Lower lobe of right lung (tissue), 2 donors: ENCODE measurements around the gene CEMIP. TPM values are rescaled to one million over a fixed set of nuclear protein-coding genes. Genes with fewer than 3 reads are reported as not detected.

ENCODE experiments used
- ATAC-seq, 2 donors: fragments of 200-7000 bp; cut with Tn5 transposase; one replicate each; pipeline ENCODE4 v1.9.1; 2020 to 2022; ENCODE audit warnings: mild to moderate bottlenecking in 2 of 2, moderate library complexity in 2 of 2
- DNase-seq: peaks from one replicate; pipeline ENCODE4 v3.0.0-alpha.2; 2020
- H3K27ac ChIP-seq: fragments of 200-600 bp; one replicate; pipeline ENCODE4 v1.8.0; 2022
- H3K27me3 ChIP-seq: fragments of 200-600 bp; one replicate; pipeline ENCODE4 v1.8.0; 2022; ENCODE audit warnings: low read depth
- H3K36me3 ChIP-seq: fragments of 200-600 bp; one replicate; pipeline ENCODE4 v1.8.0; 2022; ENCODE audit warnings: mild to moderate bottlenecking
- H3K4me1 ChIP-seq: fragments of 200-600 bp; one replicate; pipeline ENCODE4 v1.8.0; 2022
- H3K4me3 ChIP-seq: fragments of 200-600 bp; one replicate; pipeline ENCODE4 v1.8.0; 2022; ENCODE audit warnings: mild to moderate bottlenecking
- H3K9me3 ChIP-seq: fragments of 200-600 bp; one replicate; pipeline ENCODE4 v1.8.0; 2022
- intact Hi-C: fragments of 100-400 bp; cut with DNase I; formaldehyde crosslinking; loops from one replicate; pipeline ENCODE4 v1.11.0; 2022
- total RNA-seq: library from RNA; stranded (reverse); fragmentation: NEBNext Ultra II Directional; extraction: Animal tissue kit (Norgen Biotek cat#: 25700); gene quantifications from one replicate; pipeline ENCODE4 v1.2.1, GENCODE V29; 2021
- TF ChIP-seq, protein P1 (sequence below): fragments of 200-600 bp; IDR thresholded peaks from one replicate; pipeline ENCODE4 v1.8.0; 2022; ENCODE audit warnings: antibody characterized with exemption, mild to moderate bottlenecking
- donor health status: DM: no; HTN: yes; CAD: no; lungs with severe emphysema.

The CEMIP gene
- total RNA-seq, 1 donor from 2014 or later: 7.3 TPM

DNA sequence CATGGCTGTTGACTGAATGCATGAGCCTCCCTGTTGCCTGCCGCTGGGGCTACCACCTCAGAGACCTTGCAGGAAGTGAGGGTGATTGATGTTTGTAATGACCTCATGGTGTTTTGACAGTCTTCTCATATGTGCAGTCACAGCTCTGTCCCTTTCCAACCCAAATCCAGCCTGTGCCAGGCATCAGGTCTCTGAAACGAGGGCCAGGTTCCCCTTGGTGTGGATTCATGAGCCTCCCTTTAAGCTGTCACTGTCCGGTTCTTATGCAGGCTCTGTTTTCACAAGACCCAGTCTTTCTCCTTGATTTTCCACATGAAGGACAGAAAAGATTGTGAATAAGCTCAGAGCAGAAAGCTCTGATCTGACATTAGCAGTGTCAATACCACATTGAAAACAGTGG, 43.1 kb downstream of the CEMIP start:
- no peak overlapping the region for H3K27ac ChIP-seq
- no peak for DNase-seq
- no peaks in the 10 kb centered on the region for H3K36me3 ChIP-seq
- intact Hi-C loops: no loop called here
- H3K4me3 ChIP-seq: no peak overlapping the region
- no peaks in the 10 kb centered on the region for H3K27me3 ChIP-seq
- ATAC-seq: no peak
- TF ChIP-seq, protein P1, sequence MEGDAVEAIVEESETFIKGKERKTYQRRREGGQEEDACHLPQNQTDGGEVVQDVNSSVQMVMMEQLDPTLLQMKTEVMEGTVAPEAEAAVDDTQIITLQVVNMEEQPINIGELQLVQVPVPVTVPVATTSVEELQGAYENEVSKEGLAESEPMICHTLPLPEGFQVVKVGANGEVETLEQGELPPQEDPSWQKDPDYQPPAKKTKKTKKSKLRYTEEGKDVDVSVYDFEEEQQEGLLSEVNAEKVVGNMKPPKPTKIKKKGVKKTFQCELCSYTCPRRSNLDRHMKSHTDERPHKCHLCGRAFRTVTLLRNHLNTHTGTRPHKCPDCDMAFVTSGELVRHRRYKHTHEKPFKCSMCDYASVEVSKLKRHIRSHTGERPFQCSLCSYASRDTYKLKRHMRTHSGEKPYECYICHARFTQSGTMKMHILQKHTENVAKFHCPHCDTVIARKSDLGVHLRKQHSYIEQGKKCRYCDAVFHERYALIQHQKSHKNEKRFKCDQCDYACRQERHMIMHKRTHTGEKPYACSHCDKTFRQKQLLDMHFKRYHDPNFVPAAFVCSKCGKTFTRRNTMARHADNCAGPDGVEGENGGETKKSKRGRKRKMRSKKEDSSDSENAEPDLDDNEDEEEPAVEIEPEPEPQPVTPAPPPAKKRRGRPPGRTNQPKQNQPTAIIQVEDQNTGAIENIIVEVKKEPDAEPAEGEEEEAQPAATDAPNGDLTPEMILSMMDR: no peak
- no peaks in the 10 kb centered on the region for H3K9me3 ChIP-seq
- no peaks in the 10 kb centered on the region for H3K4me1 ChIP-seq

DNA sequence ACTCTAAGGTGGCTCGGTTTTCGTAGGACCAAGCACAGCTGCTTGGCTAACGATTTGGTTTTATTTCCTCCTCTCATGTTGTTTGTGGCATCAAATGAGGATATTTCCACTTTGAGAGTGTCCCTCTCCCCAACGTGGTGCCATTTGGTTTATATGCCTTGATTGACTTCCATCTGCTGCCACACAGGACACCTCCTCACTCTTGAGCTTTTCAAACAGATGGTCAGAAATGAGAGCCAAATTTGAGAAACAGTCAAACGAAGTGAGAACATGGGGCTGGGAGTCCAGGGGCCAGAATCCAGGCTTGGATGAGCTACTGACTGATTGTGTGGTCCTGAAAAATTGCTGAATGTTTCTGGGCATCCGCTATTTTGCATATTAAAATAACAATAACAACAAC, 43.5 kb downstream of the CEMIP start:
- DNase-seq: no peak
- no peaks in the 10 kb centered on the region for H3K9me3 ChIP-seq
- H3K27ac ChIP-seq: no peak overlapping the region
- H3K4me1 ChIP-seq: no peaks in the 10 kb centered on the region
- no peaks in the 10 kb centered on the region for H3K27me3 ChIP-seq
- no peak for ATAC-seq
- intact Hi-C loops: no loop called here
- TF ChIP-seq, protein P1: no peak
- H3K4me3 ChIP-seq: no peak overlapping the region
- no peaks in the 10 kb centered on the region for H3K36me3 ChIP-seq

DNA sequence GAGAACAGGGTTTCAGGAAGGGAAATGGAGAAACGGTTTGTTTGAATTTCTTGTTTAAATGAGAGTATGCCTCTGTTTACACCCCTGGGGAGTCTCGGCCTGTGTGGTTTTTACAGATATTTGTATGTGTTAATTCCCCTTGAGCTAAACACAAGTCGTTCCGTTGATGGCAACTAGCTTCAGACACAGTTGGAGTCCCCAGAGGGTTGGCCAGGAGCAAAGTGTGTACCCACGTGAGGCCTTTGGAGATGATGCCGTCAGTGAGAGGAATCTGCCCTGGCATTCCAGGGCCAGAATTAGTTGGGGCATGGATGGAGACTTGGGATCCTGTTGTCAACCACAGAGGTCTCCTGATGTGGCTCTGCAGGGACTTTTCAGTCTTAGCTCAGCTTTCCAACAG, 44.0 kb downstream of the CEMIP start:
- Histone ChIP-seq H3K27me3 (no peaks in the 10 kb centered on the region), H3K9me3 (no peaks in the 10 kb centered on the region), H3K4me1 (no peaks in the 10 kb centered on the region), H3K27ac (no peak overlapping the region), H3K4me3 (no peak overlapping the region), H3K36me3 (no peaks in the 10 kb centered on the region)
- ATAC-seq (no peak), DNase-seq (no peak)
- TF ChIP-seq, protein P1: no peak
- intact Hi-C loops: no loop called here

DNA sequence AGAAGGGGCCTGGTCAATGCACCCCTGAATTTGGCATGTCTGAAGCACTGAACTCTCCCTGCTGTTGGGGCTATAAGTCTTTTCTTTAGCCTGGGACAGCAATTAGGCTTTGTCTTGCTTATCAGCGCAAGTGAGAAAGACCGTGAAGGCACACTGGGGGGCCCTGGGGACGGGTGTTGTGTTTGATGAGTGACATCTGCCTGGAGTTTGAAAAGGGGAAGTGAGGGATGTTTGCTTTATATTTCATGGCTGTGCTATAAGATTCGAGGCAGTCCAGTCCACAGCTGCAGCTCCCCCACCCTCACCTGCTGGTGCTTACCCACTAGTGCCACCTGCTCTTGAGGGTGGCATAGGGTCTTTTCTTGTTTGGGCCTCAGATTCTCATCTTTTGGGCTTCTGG, 44.8 kb downstream of the CEMIP start:
- DNase-seq (no peak), ATAC-seq (no peak)
- intact Hi-C loops: no loop called here
- TF ChIP-seq, protein P1: no peak
- no peak overlapping the region for H3K4me3 ChIP-seq
- H3K36me3 ChIP-seq: no peaks in the 10 kb centered on the region
- H3K9me3 ChIP-seq: no peaks in the 10 kb centered on the region
- H3K27ac ChIP-seq: no peak overlapping the region
- H3K27me3 ChIP-seq: no peaks in the 10 kb centered on the region
- no peaks in the 10 kb centered on the region for H3K4me1 ChIP-seq

DNA sequence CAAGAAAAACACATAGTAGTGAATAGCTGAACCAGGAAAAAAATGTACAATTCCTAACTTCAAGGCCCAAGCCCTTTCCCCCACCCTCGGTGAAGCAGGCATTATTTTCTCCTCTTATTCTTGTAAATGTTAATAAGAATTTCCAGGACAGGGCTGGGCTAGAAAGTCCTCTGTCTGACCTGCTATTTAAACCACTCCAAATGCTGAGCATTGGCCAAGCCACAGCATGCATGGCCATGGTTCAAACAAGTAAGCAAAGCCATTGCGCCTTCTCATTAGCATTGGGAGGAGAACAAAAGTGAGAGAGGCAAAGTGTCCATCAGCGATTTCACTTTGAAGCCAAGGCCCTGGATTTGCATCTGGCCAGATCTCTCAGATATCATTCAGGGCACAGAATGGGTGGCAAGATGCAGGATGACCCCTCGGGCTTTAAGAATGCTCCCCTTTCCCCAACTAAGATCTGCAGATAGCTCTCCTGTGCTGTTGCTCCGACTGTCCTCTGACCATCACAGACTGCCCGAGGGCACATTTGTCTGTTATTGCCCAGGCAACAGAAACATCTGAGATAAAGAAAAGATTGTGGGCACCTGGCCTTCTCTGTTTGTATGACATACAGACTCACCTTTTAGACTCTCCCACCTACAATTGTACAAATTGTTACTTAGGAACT, 46.3 kb downstream of the CEMIP start:
- Histone ChIP-seq H3K36me3 (no peaks in the 10 kb centered on the region), H3K4me3 (no peak overlapping the region), H3K4me1 (no peaks in the 10 kb centered on the region), H3K27me3 (no peaks in the 10 kb centered on the region), H3K27ac (no peak overlapping the region), H3K9me3 (no peaks in the 10 kb centered on the region)
- DNase-seq (no peak), ATAC-seq (peak; percentile 81 to 86)
- intact Hi-C loops: no loop called here
- TF ChIP-seq, protein P1: no peak
